Measurements from ENCODE around the gene AIFM3. TPM values are rescaled to one million over a fixed set of nuclear protein-coding genes. Genes with fewer than 3 reads are reported as not detected.
"Not testable (repeated sequence)": the region's sequence is repeated elsewhere in the genome, so short reads cannot be mapped to it uniquely, and the experiment has no call there.

Gene AIFM3
- total RNA-seq, 1 donor from 2014 or later, result 1.3 TPM

GRCh38 chr22:20937794-20938671 is 29.0 kb upstream of the AIFM3 start:
- ATAC-seq (ENCODE audit: low read depth) (no peak), DNase-seq (no peak)
- no peak for TF ChIP-seq CTCF (IDR thresholded peaks at IDR 0.05)
- ChIA-PET CTCF (interaction anchor here (0.6 to 0.8 kb wide), 2 partner anchors 33 to 144 kb away, joined by 3 to 5 read pairs; no protein-coding TSS in a partner anchor), POLR2A (interaction anchor here (0.6 kb wide), 1 partner anchor 28 kb away, joined by 4 read pairs; no protein-coding TSS in a partner anchor)
- Mint-ChIP-seq H3K27me3 (no peaks in the 10 kb centered on the region), H3K9me3 (no peaks in the 10 kb centered on the region), H3K27ac (no peak overlapping the region), H3K36me3 (ENCODE audit: low read depth) (peaks cover 60% of the 10 kb centered on the region), H3K4me3 (no peak overlapping the region), H3K4me1 (peaks cover 72% of the 10 kb centered on the region)
- intact Hi-C loops (cut with micrococcal nuclease), result no loop called here

- CTCF ChIA-PET; H3K27me3 Mint-ChIP-seq; H3K4me3 Mint-ChIP-seq; H3K27ac Mint-ChIP-seq; ATAC-seq (ENCODE audit: low read depth); intact Hi-C loops (cut with micrococcal nuclease); DNase-seq; H3K9me3 Mint-ChIP-seq: not testable (repeated sequence)
- peaks cover 54% of the 10 kb centered on the region for H3K36me3 Mint-ChIP-seq (ENCODE audit: low read depth)
- POLR2A ChIA-PET, result interaction anchor here (0.7 kb wide), 1 partner anchor 131 kb away, joined by 4 read pairs; no protein-coding TSS in a partner anchor
- peaks cover 74% of the 10 kb centered on the region for H3K4me1 Mint-ChIP-seq
These were observed 27.4 kb upstream of the AIFM3 start for GRCh38 chr22:20939457-20940185.

- CTCF ChIA-PET, result no interaction called here
- peaks cover 50% of the 10 kb centered on the region for H3K36me3 Mint-ChIP-seq (ENCODE audit: low read depth)
- H3K9me3 Mint-ChIP-seq, result no peaks in the 10 kb centered on the region
- intact Hi-C loops (cut with micrococcal nuclease), result no loop called here
- TF ChIP-seq CTCF (IDR thresholded peaks at IDR 0.05), result no peak
- POLR2A ChIA-PET, result interaction anchor here (0.7 kb wide), 1 partner anchor 130 kb away, joined by 4 read pairs; no protein-coding TSS in a partner anchor
- H3K4me1 Mint-ChIP-seq, result peaks cover 76% of the 10 kb centered on the region
- no peak for DNase-seq
- no peak overlapping the region for H3K27ac Mint-ChIP-seq
- H3K27me3 Mint-ChIP-seq, result no peaks in the 10 kb centered on the region
- no peak overlapping the region for H3K4me3 Mint-ChIP-seq
- ATAC-seq (ENCODE audit: low read depth), result no peak
These were observed 26.8 kb upstream of the AIFM3 start for GRCh38 chr22:20940186-20940651.

- POLR2A ChIA-PET, result interaction anchor here (0.7 kb wide), 1 partner anchor 116 kb away, joined by 3 read pairs; no protein-coding TSS in a partner anchor
- H3K4me3 Mint-ChIP-seq, result no peak overlapping the region
- no peak overlapping the region for H3K27ac Mint-ChIP-seq
- peaks cover 80% of the 10 kb centered on the region for H3K4me1 Mint-ChIP-seq
- no peaks in the 10 kb centered on the region for H3K27me3 Mint-ChIP-seq
- no peaks in the 10 kb centered on the region for H3K9me3 Mint-ChIP-seq
- CTCF ChIA-PET, result no interaction called here
- DNase-seq (no peak), ATAC-seq (ENCODE audit: low read depth) (no peak)
- H3K36me3 Mint-ChIP-seq (ENCODE audit: low read depth), result peaks cover 45% of the 10 kb centered on the region
- intact Hi-C loops (cut with micrococcal nuclease), result no loop called here
- TF ChIP-seq CTCF (IDR thresholded peaks at IDR 0.05), result no peak
These were observed 26.1 kb upstream of the AIFM3 start for GRCh38 chr22:20940904-20941385.

- H3K27me3 Mint-ChIP-seq; intact Hi-C loops (cut with micrococcal nuclease); POLR2A ChIA-PET; DNase-seq; CTCF ChIA-PET; ATAC-seq (ENCODE audit: low read depth); H3K9me3 Mint-ChIP-seq; H3K4me3 Mint-ChIP-seq: not testable (repeated sequence)
- Mint-ChIP-seq H3K36me3 (ENCODE audit: low read depth) (peaks cover 44% of the 10 kb centered on the region), H3K27ac (peak overlapping the region; percentile 42), H3K4me1 (peaks cover 78% of the 10 kb centered on the region)
These were observed 24.7 kb upstream of the AIFM3 start for GRCh38 chr22:20942203-20942902.
